ENCODE measurements around the gene NME9.

NME9 gene

GRCh38 chr3:138263104-138263503 lies 66.5 kb downstream of the NME9 start:
- TF ChIP-seq CTCF (IDR thresholded peaks at IDR 0.05; ENCODE audit: low read length) (no peak), EZH2phosphoT487 (IDR thresholded peaks at IDR 0.05; ENCODE audit: low read length) (no peak), EZH2 (optimal IDR thresholded peaks at IDR 0.05; ENCODE audit: low read depth, low read length) (no peak)
- no peaks in the 10 kb centered on the region for H3F3A ChIP-seq (ENCODE audit: insufficient read depth, low read length)
- no peak overlapping the region for H3K4me2 ChIP-seq (ENCODE audit: low read depth, low read length)
- peaks cover 16% of the 10 kb centered on the region for H3K4me1 ChIP-seq (ENCODE audit: low read length)
- no peak overlapping the region for H3K9ac ChIP-seq (ENCODE audit: low read length)
- no peaks in the 10 kb centered on the region for H4K20me1 ChIP-seq (ENCODE audit: insufficient read depth, low read length)
- no peak overlapping the region for H2AFZ ChIP-seq (ENCODE audit: low read length)
- no peak overlapping the region for H3K27ac ChIP-seq (ENCODE audit: low read length)
- no peak overlapping the region for H3K4me3 ChIP-seq (ENCODE audit: low read length)
- DNase-seq: no peak
- no peaks in the 10 kb centered on the region for H3K27me3 ChIP-seq (replicated peaks; ENCODE audit: insufficient read depth, low read length)
- H3K79me2 ChIP-seq (ENCODE audit: low read length): no peaks in the 10 kb centered on the region
- H3K36me3 ChIP-seq (replicated peaks; ENCODE audit: insufficient read depth, low read length): no peaks in the 10 kb centered on the region
- H3K9me2 ChIP-seq (replicated peaks; ENCODE audit: insufficient read depth, low read length): no peaks in the 10 kb centered on the region
- no peaks in the 10 kb centered on the region for H3K9me3 ChIP-seq (replicated peaks; ENCODE audit: insufficient read depth, low read length)

- H3K4me2 ChIP-seq (ENCODE audit: low read depth, low read length): no peak overlapping the region
- no peaks in the 10 kb centered on the region for H3K9me3 ChIP-seq (replicated peaks; ENCODE audit: insufficient read depth, low read length)
- H3K27ac ChIP-seq (ENCODE audit: low read length): no peak overlapping the region
- TF ChIP-seq EZH2 (optimal IDR thresholded peaks at IDR 0.05; ENCODE audit: low read depth, low read length): no peak
- TF ChIP-seq EZH2phosphoT487 (IDR thresholded peaks at IDR 0.05; ENCODE audit: low read length): no peak
- no peak for TF ChIP-seq CTCF (IDR thresholded peaks at IDR 0.05; ENCODE audit: low read length)
- no peak overlapping the region for H2AFZ ChIP-seq (ENCODE audit: low read length)
- DNase-seq: no peak
- H3K9ac ChIP-seq (ENCODE audit: low read length): no peak overlapping the region
- H3K27me3 ChIP-seq (replicated peaks; ENCODE audit: insufficient read depth, low read length): no peaks in the 10 kb centered on the region
- H3K4me1 ChIP-seq (ENCODE audit: low read length): peaks cover 22% of the 10 kb centered on the region
- no peaks in the 10 kb centered on the region for H3K36me3 ChIP-seq (replicated peaks; ENCODE audit: insufficient read depth, low read length)
- H3K79me2 ChIP-seq (ENCODE audit: low read length): no peaks in the 10 kb centered on the region
- H3F3A ChIP-seq (ENCODE audit: insufficient read depth, low read length): no peaks in the 10 kb centered on the region
- no peaks in the 10 kb centered on the region for H3K9me2 ChIP-seq (replicated peaks; ENCODE audit: insufficient read depth, low read length)
- no peaks in the 10 kb centered on the region for H4K20me1 ChIP-seq (ENCODE audit: insufficient read depth, low read length)
- no peak overlapping the region for H3K4me3 ChIP-seq (ENCODE audit: low read length)
Measured at GRCh38 chr3:138260611-138261010, 69.0 kb downstream of the NME9 start.

- H3K4me3 ChIP-seq (ENCODE audit: low read length): no peak overlapping the region
- no peak overlapping the region for H3K27ac ChIP-seq (ENCODE audit: low read length)
- H2AFZ ChIP-seq (ENCODE audit: low read length): no peak overlapping the region
Measured at GRCh38 chr3:138259126-138259525, 70.5 kb downstream of the NME9 start.

More at GRCh38 chr3:138259126-138259525, 70.5 kb downstream of the NME9 start:
- Histone ChIP-seq H3K9ac (ENCODE audit: low read length) (no peak overlapping the region), H3K9me2 (replicated peaks; ENCODE audit: insufficient read depth, low read length) (no peaks in the 10 kb centered on the region), H3K9me3 (replicated peaks; ENCODE audit: insufficient read depth, low read length) (no peaks in the 10 kb centered on the region), H4K20me1 (ENCODE audit: insufficient read depth, low read length) (no peaks in the 10 kb centered on the region), H3F3A (ENCODE audit: insufficient read depth, low read length) (no peaks in the 10 kb centered on the region), H3K79me2 (ENCODE audit: low read length) (no peaks in the 10 kb centered on the region), H3K4me1 (ENCODE audit: low read length) (peaks cover 22% of the 10 kb centered on the region), H3K4me2 (ENCODE audit: low read depth, low read length) (no peak overlapping the region), H3K27me3 (replicated peaks; ENCODE audit: insufficient read depth, low read length) (no peaks in the 10 kb centered on the region), H3K36me3 (replicated peaks; ENCODE audit: insufficient read depth, low read length) (no peaks in the 10 kb centered on the region)
- DNase-seq: no peak
- TF ChIP-seq EZH2phosphoT487 (IDR thresholded peaks at IDR 0.05; ENCODE audit: low read length) (no peak), CTCF (IDR thresholded peaks at IDR 0.05; ENCODE audit: low read length) (no peak), EZH2 (optimal IDR thresholded peaks at IDR 0.05; ENCODE audit: low read depth, low read length) (no peak)

All from MM.1S (cell line).